ENCODE measurements around the gene IL18BP. TPM values are rescaled to one million over a fixed set of nuclear protein-coding genes. Genes with fewer than 3 reads are reported as not detected.
A peak's percentile ranks its signal among the peaks of the same experiment; 100 is the strongest.

The IL18BP gene
- total RNA-seq, 1 donor from 2014 or later, result 15.7 TPM

- no peak for DNase-seq (ENCODE audit: extremely low spot score, unreplicated experiment)
- TF ChIP-seq CTCF (conservative IDR thresholded peaks at IDR 0.05), result no peak
- Mint-ChIP-seq H3K4me1 (ENCODE audit: unreplicated experiment) (peaks cover under 1% of the 10 kb centered on the region), H3K9me3 (no peaks in the 10 kb centered on the region), H3K4me3 (no peak overlapping the region), H3K27ac (peak overlapping the region; percentile 81), H3K36me3 (peaks cover 16% of the 10 kb centered on the region), H3K27me3 (no peaks in the 10 kb centered on the region)
Measured at GRCh38 chr11:72007587-72007986, 8.9 kb downstream of the IL18BP start.

- no peaks in the 10 kb centered on the region for H3K4me1 Mint-ChIP-seq (ENCODE audit: unreplicated experiment)
- TF ChIP-seq CTCF (conservative IDR thresholded peaks at IDR 0.05), result no peak
- DNase-seq (ENCODE audit: extremely low spot score, unreplicated experiment), result no peak
- no peaks in the 10 kb centered on the region for H3K9me3 Mint-ChIP-seq
- H3K4me3 Mint-ChIP-seq, result no peak overlapping the region
- H3K27me3 Mint-ChIP-seq, result no peaks in the 10 kb centered on the region
- H3K27ac Mint-ChIP-seq, result peak overlapping the region; percentile 3
- H3K36me3 Mint-ChIP-seq, result peaks cover 16% of the 10 kb centered on the region
Measured at GRCh38 chr11:72008728-72009127, 10.0 kb downstream of the IL18BP start.

- H3K27me3 Mint-ChIP-seq, result no peaks in the 10 kb centered on the region
- H3K9me3 Mint-ChIP-seq, result no peaks in the 10 kb centered on the region
- no peak for DNase-seq (ENCODE audit: extremely low spot score, unreplicated experiment)
- no peak for TF ChIP-seq CTCF (conservative IDR thresholded peaks at IDR 0.05)
- H3K4me3 Mint-ChIP-seq, result no peak overlapping the region
- peak overlapping the region; percentile 11 for H3K27ac Mint-ChIP-seq
- H3K4me1 Mint-ChIP-seq (ENCODE audit: unreplicated experiment), result no peaks in the 10 kb centered on the region
- peaks cover 13% of the 10 kb centered on the region for H3K36me3 Mint-ChIP-seq
Measured at GRCh38 chr11:72009156-72009555, 10.4 kb downstream of the IL18BP start.

GRCh38 chr11:72010529-72011233 lies 12.0 kb downstream of the IL18BP start:
- TF ChIP-seq CTCF (conservative IDR thresholded peaks at IDR 0.05), result no peak
- H3K27me3 Mint-ChIP-seq, result no peaks in the 10 kb centered on the region
- H3K9me3 Mint-ChIP-seq, result no peaks in the 10 kb centered on the region
- H3K36me3 Mint-ChIP-seq, result peaks cover 20% of the 10 kb centered on the region
- no peak overlapping the region for H3K27ac Mint-ChIP-seq
- no peaks in the 10 kb centered on the region for H3K4me1 Mint-ChIP-seq (ENCODE audit: unreplicated experiment)
- H3K4me3 Mint-ChIP-seq, result no peak overlapping the region
- DNase-seq (ENCODE audit: extremely low spot score, unreplicated experiment), result no peak

GRCh38 chr11:72012091-72012630 lies 13.5 kb downstream of the IL18BP start:
- H3K27ac Mint-ChIP-seq, result no peak overlapping the region
- H3K9me3 Mint-ChIP-seq, result no peaks in the 10 kb centered on the region
- peaks cover 25% of the 10 kb centered on the region for H3K36me3 Mint-ChIP-seq
- H3K4me1 Mint-ChIP-seq (ENCODE audit: unreplicated experiment), result no peaks in the 10 kb centered on the region
- no peaks in the 10 kb centered on the region for H3K27me3 Mint-ChIP-seq
- DNase-seq (ENCODE audit: extremely low spot score, unreplicated experiment), result no peak
- no peak for TF ChIP-seq CTCF (conservative IDR thresholded peaks at IDR 0.05)
- no peak overlapping the region for H3K4me3 Mint-ChIP-seq
